ENCODE data around the gene CACNB4.
"Not testable (repeated sequence)": the region's sequence is repeated elsewhere in the genome, so short reads cannot be mapped to it uniquely, and the experiment has no call there.

The CACNB4 gene

DNA sequence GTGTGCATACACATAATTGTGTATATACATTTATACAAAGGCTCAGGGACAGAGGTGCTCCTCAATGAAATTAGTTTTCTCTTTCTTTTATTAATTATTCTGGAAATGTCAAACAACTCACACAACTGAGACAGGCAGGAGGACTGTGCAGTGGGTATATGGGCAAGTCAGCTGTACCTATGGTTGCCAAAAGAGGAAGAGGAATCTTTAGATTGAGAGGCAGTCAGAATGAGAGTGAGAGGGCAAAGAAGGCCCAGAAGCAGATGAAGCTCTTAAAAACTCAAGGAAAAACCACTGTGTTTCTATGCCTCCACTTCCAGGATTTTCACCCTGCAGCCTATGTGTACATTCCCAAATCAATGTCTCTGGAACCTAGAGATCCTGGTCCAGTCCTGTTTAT lies 79.1 kb downstream of the CACNB4 start:
- CTCF ChIA-PET = interaction anchor here (0.6 to 1.5 kb wide), 2 partner anchors 17 to 213 kb away, joined by 4 to 6 read pairs; no protein-coding TSS in a partner anchor
- POLR2A ChIA-PET (ENCODE audit: low non-redundant PET) = no interaction called here

DNA sequence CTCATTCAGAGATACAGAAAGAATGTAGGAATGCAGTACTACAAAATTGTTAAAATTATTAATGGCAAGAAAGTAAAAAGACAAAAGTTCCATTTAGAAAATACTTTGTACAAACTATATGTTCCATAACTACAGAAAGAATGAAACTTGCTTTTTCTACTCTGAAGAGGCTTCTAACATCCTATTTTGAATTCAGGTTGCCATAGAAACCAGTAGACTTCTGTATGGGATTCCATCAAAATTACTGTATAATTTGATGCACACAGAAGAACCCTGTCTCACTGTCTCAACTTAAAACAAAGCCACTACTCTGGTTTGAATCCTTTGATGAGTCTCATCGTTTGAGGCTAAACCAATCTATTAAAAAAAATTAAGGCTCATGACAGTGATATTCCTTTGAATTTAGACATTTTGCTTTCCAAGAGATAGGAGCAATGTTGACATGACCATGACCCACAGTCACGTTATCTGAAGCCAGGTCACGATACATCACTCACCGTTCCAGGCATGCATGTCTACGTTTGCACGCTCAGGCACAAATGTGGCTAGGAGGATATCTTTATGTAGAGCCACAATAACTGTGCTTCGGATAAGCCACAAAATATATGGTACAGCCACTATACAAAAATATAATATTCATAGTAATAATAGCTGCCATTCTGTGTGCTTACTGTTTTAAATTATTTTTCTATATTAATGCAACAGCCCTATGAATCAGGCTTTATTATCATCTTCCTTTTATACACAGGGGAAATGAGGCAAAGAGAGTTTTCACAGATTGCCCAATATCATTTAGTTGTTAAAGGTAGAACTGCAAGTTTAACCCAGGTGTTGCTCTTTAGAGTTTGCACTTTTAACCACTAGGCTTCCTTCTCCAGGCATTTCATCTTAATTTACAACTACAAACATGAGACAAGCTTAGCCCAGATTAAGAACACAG lies 82.4 kb downstream of the CACNB4 start:
- POLR2A ChIA-PET (ENCODE audit: low non-redundant PET) = no interaction called here
- H3K27ac ChIP-seq = no peak overlapping the region
- TF ChIP-seq, protein P1, sequence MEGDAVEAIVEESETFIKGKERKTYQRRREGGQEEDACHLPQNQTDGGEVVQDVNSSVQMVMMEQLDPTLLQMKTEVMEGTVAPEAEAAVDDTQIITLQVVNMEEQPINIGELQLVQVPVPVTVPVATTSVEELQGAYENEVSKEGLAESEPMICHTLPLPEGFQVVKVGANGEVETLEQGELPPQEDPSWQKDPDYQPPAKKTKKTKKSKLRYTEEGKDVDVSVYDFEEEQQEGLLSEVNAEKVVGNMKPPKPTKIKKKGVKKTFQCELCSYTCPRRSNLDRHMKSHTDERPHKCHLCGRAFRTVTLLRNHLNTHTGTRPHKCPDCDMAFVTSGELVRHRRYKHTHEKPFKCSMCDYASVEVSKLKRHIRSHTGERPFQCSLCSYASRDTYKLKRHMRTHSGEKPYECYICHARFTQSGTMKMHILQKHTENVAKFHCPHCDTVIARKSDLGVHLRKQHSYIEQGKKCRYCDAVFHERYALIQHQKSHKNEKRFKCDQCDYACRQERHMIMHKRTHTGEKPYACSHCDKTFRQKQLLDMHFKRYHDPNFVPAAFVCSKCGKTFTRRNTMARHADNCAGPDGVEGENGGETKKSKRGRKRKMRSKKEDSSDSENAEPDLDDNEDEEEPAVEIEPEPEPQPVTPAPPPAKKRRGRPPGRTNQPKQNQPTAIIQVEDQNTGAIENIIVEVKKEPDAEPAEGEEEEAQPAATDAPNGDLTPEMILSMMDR (conservative IDR thresholded peaks at IDR 0.05; ENCODE audit: low read depth) = no peak
- CTCF ChIA-PET = interaction anchor here (0.6 kb wide), 1 partner anchor 1517 kb away, joined by 3 read pairs; no protein-coding TSS in a partner anchor
- DNase-seq (ENCODE audit: low spot score) = no peak

More for the DNA sequence above, 79.1 kb downstream of the CACNB4 start:
- H3K27ac ChIP-seq = no peak overlapping the region
- no peak for DNase-seq (ENCODE audit: low spot score)
- TF ChIP-seq, protein P1 (conservative IDR thresholded peaks at IDR 0.05; ENCODE audit: low read depth) = no peak

DNA sequence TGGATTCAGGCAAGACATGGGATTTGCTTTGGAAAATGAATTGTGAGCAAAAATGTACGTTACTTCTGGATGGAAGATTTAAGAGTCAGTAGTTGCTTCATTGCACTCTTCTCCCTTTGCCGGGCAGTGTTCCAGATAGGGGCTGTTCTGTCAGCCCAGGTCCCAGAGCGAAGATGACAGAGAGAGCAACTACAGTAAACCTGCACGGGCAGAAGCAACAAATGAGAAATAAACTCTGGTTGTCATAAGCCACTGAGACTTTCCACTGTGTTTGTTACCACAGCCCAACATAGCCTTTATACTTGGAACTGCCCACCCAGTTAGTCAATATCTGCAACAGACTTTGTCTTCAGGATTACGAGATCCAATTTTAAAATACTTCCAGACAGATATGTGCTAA lies 83.3 kb downstream of the CACNB4 start:
- DNase-seq (ENCODE audit: low spot score) = no peak
- CTCF ChIA-PET = interaction anchor here (1.9 kb wide), 1 partner anchor 10 kb away, joined by 6 read pairs; no protein-coding TSS in a partner anchor
- no peak overlapping the region for H3K27ac ChIP-seq
- POLR2A ChIA-PET (ENCODE audit: low non-redundant PET) = no interaction called here
- TF ChIP-seq, protein P1 (conservative IDR thresholded peaks at IDR 0.05; ENCODE audit: low read depth) = no peak

DNA sequence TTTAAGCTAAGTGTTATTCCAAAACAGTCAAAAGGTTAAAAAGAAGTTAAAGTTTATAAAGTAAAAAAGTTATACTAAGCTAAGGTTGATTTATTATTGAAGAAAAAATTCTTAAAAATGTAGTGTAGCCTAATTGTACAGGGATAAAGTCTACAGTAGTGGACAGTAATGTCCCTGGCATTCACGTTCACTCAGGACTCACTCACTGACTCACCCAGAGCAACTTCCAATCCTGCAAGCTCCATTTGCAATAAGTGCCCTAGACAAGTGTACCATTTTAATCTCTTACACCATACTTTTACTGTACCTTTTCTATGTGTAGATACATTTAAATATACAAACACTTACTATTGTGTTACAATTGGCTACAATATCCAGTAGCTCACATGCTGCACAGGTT lies 86.1 kb downstream of the CACNB4 start:
- TF ChIP-seq, protein P1 (conservative IDR thresholded peaks at IDR 0.05; ENCODE audit: low read depth) = no peak
- H3K27ac ChIP-seq = no peak overlapping the region
- ChIA-PET CTCF (interaction anchor here (0.6 to 0.8 kb wide), 2 partner anchors 13 to 386 kb away, joined by 4 read pairs; no protein-coding TSS in a partner anchor), POLR2A (ENCODE audit: low non-redundant PET) (no interaction called here)
- DNase-seq (ENCODE audit: low spot score) = no peak

DNA sequence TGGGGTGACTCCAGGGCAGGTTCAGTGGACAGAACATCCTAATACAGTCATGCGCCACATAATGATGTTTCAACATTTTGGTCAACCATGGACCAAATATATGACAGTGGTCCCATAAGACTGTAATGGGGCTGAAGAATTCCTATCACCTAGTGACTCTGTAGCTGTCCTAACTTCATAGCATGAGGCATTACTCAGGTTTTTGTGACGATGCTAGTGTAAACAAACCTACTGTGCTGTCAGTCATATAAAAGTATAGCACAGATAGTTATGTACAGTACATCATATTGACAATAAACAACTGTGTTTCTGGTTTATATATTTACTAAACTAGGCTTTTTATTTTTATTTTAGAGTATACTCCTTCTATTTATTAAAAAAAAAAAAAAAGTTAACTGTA lies 87.1 kb downstream of the CACNB4 start:
- ChIA-PET POLR2A (ENCODE audit: low non-redundant PET) (no interaction called here), CTCF (interaction anchor here (0.6 to 0.8 kb wide), 3 partner anchors 218 to 284 kb away, joined by 3 to 7 read pairs (median 3); no protein-coding TSS in a partner anchor)
- H3K27ac ChIP-seq = no peak overlapping the region
- TF ChIP-seq, protein P1 (conservative IDR thresholded peaks at IDR 0.05; ENCODE audit: low read depth) = no peak
- DNase-seq (ENCODE audit: low spot score) = no peak

DNA sequence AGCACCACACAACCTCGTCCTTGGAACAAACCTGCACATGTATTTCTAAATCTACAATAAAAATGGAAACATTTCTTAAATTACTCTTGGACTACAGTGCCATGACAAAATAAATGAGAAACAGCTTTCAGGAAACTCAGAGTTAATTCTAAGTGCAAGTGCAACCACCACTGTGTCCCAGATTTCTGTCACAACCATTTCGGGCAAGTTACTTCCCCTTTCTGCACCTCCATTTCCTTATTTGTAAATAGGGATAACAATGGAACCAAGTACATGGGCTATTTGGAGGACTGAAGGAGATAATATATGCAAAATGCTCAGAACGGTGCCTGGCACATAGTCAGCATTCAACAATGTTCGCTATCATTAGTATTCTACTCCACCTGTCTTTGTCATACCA lies 93.2 kb downstream of the CACNB4 start:
- POLR2A ChIA-PET (ENCODE audit: low non-redundant PET) = no interaction called here
- no peak overlapping the region for H3K27ac ChIP-seq
- TF ChIP-seq, protein P1 (conservative IDR thresholded peaks at IDR 0.05; ENCODE audit: low read depth) = no peak
- no peak for DNase-seq (ENCODE audit: low spot score)
- CTCF ChIA-PET = no interaction called here

DNA sequence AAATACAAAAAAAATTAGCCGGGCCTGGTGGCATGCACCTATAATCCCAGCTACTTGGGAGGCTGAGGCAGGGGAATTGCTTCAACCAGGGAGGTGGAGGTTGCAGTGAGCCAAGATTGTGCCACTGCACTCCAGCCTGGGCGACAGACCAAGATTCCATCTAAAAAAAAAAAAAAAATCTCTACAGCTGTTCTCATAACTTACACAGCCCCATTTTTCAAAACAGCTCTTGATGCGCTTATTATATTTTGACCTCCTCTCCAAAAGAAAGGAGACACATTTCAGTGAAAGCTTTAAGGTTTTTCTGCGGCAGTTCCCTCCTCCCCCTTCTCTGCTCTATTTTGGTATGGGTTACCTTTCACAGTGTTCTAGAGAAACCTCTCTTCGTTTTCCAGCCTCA lies 95.6 kb downstream of the CACNB4 start:
- POLR2A ChIA-PET (ENCODE audit: low non-redundant PET); DNase-seq (ENCODE audit: low spot score); H3K27ac ChIP-seq: not testable (repeated sequence)
- CTCF ChIA-PET = interaction anchor here (0.6 kb wide), 1 partner anchor 1138 kb away, joined by 4 read pairs; no protein-coding TSS in a partner anchor
